Large intestine (tissue), 3 donors: Measurements from ENCODE around the gene MYD88. TPM values are rescaled to one million over a fixed set of nuclear protein-coding genes. Genes with fewer than 3 reads are reported as not detected.
A peak's percentile ranks its signal among the peaks of the same experiment; 100 is the strongest.
"Not testable (repeated sequence)": the region's sequence is repeated elsewhere in the genome, so short reads cannot be mapped to it uniquely, and the experiment has no call there.

Experiments used
- DNase-seq, 2 donors: peaks; one replicate each; pipeline versions ENCODE4 v3.0.0 to v3.0.0-alpha.2; 2013
- H3K27ac ChIP-seq: one replicate; pipeline ENCODE4 v1.5.1; 2013; ENCODE audit warnings: low read length
- H3K27me3 ChIP-seq: 2 replicates; pipeline ENCODE4 v1.6.1; 2013; ENCODE audit warnings: low read length; ENCODE audit not compliant: control insufficient read depth, insufficient read depth
- H3K36me3 ChIP-seq: 2 replicates; pipeline ENCODE4 v1.6.1; 2013; ENCODE audit warnings: low read length; ENCODE audit not compliant: control insufficient read depth, insufficient read depth
- H3K4me1 ChIP-seq: one replicate; pipeline ENCODE4 v1.6.1; 2013; ENCODE audit warnings: low read length; ENCODE audit not compliant: control insufficient read depth, insufficient read depth
- H3K4me3 ChIP-seq: one replicate; pipeline ENCODE4 v1.5.1; 2013; ENCODE audit warnings: low read length
- H3K9me3 ChIP-seq: one replicate; pipeline ENCODE4 v1.6.1; 2013; ENCODE audit warnings: mild to moderate bottlenecking, low read depth, low read length, moderate library complexity; ENCODE audit not compliant: control insufficient read depth
- WGBS: methylation state at CpG from one replicate; pipeline ENCODE4 v1.1.5; 2013; ENCODE audit warnings: low lambda C conversion rate; ENCODE audit not compliant: insufficient coverage; 5-methylcytosine and 5-hydroxymethylcytosine counted together
- polyA plus RNA-seq: library from polyadenylated mRNA; unstranded; fragments of 120-200 nt; gene quantifications from one replicate; pipeline ENCODE4 v1.2.1, GENCODE V29; 2013

Gene MYD88
- polyA plus RNA-seq, 1 donor, result 31.0 TPM

DNA sequence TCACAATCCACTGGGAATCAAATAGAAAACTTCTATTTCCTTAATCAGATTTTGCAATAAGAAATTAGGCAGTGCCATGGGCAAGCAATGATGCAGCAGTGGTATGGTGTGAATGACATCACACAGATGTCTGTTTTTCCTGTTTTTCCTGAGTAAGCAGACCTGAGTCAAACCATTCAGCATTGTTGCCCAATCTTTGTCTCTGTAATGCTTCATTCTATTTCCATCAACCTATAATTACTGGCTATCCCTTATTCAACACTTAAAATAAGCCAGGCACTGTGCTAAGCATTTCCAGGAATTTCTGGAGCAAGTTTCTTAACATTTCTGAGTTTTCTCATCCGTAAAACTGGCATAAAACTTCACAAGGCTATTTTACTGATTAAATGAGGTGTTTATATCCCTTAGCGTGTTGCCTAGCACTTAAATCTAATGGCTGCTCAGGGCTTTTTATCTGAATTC, 15.6 kb downstream of the MYD88 start:
- no peaks in the 10 kb centered on the region for H3K4me1 ChIP-seq
- no peaks in the 10 kb centered on the region for H3K27me3 ChIP-seq
- H3K4me3 ChIP-seq, result no peak overlapping the region
- no peak overlapping the region for H3K27ac ChIP-seq
- 100% methylated on average over 1 of the region's 2 CpGs for WGBS
- no peak for DNase-seq
- H3K9me3 ChIP-seq, result no peaks in the 10 kb centered on the region
- no peaks in the 10 kb centered on the region for H3K36me3 ChIP-seq

DNA sequence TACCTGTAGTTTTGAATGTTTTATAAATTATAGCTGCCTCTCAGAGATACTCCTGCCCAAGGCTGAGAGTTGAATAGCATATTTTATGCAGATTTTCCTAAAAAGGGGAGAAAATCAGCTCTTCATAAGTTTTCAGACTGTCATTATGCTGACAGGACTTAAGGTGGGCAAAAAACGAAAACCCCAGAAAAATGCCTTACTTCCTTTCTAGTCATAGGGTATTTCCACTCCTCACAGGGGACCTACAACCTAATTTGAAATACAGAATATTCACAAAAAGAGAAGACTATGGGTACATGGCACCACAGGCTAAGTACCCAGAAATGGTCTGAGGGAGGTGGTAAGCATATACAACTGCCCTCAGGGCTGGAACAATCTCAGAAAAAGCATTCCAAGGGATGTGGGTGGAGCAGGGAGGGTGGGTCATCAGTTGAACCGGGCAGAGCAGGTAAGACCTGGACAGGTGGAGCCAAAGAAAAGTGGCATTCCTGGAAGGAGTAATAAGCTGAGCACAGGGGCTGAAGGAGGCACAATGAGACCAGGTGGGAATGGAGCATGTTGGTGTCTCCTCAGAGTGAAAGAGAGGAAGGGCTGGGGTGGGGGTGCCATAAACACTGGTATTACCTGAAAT, 16.3 kb downstream of the MYD88 start:
- no peak overlapping the region for H3K27ac ChIP-seq
- H3K36me3 ChIP-seq, result no peaks in the 10 kb centered on the region
- H3K9me3 ChIP-seq, result no peaks in the 10 kb centered on the region
- H3K27me3 ChIP-seq, result no peaks in the 10 kb centered on the region
- no peak overlapping the region for H3K4me3 ChIP-seq
- H3K4me1 ChIP-seq, result no peaks in the 10 kb centered on the region
- WGBS, result no CpG with 5 or more reads among the region's 2 CpGs
- DNase-seq, result no peak

DNA sequence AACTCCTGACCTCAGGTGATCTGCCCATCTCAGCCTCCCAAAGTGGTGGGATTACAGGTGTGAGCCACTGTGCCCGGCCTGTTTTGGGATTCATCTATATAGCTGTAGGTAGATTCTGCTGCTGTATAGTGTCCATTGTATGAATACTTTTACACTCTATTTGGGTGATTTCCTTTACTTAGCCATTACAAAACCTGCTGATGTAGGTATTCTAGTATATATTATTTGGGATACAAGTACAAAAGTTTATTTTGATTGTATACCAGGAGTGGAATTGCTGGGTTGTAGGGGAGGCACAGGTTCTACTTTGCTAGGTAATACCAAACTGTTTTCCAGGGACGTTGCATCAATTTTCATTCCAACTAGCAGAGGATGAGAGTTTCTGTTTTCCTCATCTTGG, 17.4 kb downstream of the MYD88 start:
- Histone ChIP-seq H3K36me3 (no peaks in the 10 kb centered on the region), H3K27me3 (no peaks in the 10 kb centered on the region), H3K4me1 (no peaks in the 10 kb centered on the region), H3K9me3 (no peaks in the 10 kb centered on the region), H3K4me3 (no peak overlapping the region), H3K27ac (no peak overlapping the region)
- no CpG with 5 or more reads among the region's 2 CpGs for WGBS
- DNase-seq, result no peak

DNA sequence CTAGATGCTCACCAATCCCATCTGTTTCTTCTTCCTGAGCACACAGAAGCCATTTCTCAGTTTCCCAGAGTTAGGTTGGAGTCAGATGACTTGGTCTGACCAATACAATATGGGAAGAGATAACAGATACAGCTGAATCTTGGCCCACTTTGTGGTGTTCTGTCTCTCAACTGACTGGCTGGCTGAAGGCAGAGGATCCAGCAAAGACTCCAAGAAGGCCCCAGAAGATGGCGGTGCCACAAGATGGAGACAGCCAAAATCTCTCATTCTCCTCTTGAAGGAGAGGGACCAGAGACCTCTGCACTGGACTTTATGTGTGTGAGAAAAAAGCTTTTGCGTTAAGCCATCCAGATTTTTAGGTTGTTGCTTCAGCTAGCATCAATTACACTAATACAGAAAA, 18.7 kb downstream of the MYD88 start:
- no peaks in the 10 kb centered on the region for H3K36me3 ChIP-seq
- no peak overlapping the region for H3K27ac ChIP-seq
- no peak for DNase-seq
- no CpG with 5 or more reads among the region's 2 CpGs for WGBS
- no peaks in the 10 kb centered on the region for H3K27me3 ChIP-seq
- H3K9me3 ChIP-seq, result no peaks in the 10 kb centered on the region
- no peaks in the 10 kb centered on the region for H3K4me1 ChIP-seq
- no peak overlapping the region for H3K4me3 ChIP-seq

DNA sequence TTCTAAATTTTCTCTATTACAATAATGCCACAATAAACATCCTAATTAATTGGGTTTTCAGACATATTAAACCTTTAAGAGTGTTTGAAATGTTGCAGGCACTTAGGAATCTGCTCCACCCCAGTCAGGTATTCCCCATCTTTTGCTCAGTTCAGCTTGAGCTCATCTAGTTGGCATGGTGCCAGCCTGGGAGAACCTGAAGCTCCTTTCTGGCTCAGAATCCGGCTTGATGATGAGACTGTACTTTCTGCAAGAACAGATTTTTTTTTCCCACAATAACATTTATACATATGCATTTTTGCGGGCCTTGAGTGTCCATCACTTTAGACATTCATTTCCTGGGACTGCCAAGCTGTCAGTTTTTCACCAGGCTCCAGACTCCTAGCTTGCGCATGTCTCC, 19.1 kb downstream of the MYD88 start:
- no peaks in the 10 kb centered on the region for H3K27me3 ChIP-seq
- no peaks in the 10 kb centered on the region for H3K4me1 ChIP-seq
- 100% methylated on average over 1 of the region's 3 CpGs for WGBS
- H3K36me3 ChIP-seq, result no peaks in the 10 kb centered on the region
- no peak overlapping the region for H3K4me3 ChIP-seq
- H3K27ac ChIP-seq, result no peak overlapping the region
- no peaks in the 10 kb centered on the region for H3K9me3 ChIP-seq
- no peak for DNase-seq

DNA sequence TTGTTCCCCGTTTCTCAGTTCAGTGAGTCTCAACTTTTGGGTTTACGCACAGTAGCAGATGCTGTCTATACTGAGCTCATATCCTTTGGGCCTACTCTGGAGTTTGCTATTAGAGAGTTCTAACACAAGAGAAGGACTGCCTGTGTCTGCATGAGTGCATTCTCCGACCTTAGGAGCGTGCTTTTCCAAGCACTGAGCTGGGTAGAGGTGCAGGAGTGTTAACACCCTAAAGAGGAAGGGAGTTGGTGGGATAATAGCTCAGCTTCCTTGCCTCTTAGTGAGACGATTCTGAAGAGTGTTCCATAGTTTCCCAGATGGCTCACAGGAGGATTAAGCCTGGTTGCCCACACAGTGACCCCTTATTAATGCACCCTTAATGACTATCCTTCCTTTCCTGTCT, 20.0 kb downstream of the MYD88 start:
- no CpG with 5 or more reads among the region's 5 CpGs for WGBS
- H3K36me3 ChIP-seq, result no peaks in the 10 kb centered on the region
- no peak overlapping the region for H3K27ac ChIP-seq
- no peak for DNase-seq
- no peaks in the 10 kb centered on the region for H3K4me1 ChIP-seq
- no peaks in the 10 kb centered on the region for H3K27me3 ChIP-seq
- H3K9me3 ChIP-seq, result no peaks in the 10 kb centered on the region
- H3K4me3 ChIP-seq, result no peak overlapping the region

DNA sequence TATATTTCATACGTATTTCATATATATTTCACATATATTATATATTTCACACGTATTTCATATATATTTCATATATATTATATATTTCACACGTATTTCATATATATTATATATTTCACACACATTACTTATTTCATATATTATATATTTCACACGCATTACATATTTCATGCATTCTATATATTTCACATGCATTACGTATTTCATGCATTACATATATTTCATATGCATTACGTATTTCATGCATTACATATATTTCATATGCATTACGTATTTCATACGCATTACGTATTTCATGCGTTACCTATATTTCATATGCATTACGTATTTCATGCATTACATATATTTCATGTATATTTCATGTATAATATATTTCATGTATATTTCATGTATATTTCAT, 22.2 kb downstream of the MYD88 start:
- WGBS, result 97% methylated on average over 11 of the region's 11 CpGs
- H3K36me3 ChIP-seq, H3K9me3 ChIP-seq, H3K27ac ChIP-seq, DNase-seq, H3K4me3 ChIP-seq, H3K27me3 ChIP-seq, H3K4me1 ChIP-seq: not testable (repeated sequence)

DNA sequence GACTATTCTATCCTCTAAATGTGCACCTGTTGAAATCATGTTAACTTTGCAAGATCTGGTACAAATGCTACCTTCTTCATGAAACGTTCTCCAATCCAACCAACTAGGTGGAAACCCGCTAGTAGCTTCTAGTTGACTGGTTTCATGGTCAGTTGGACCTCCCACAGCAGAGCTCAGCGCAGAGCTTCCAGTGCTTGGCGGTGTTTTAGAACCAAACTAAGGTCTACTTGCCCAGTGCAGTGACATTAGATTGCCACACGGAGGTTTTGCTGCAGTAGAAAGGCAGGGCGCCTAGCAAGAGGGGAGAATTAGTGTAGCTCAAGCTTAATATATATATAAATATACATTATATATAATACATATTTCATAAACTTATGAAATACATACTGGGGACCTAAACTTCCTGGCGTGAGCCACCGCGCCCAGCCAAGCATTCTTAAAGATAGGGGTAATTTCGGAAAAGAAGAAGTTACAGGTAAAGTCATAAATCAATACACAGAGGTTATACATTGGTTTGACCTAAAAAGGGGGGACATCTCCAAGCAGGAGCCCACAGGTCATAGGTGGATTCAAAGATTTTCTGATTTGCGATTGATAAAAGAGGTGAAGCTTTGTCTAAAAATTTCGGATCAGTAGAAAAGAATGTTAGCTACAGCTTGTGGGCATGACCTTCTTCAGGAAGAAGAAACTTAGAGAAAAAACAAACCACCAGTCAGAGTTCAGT, 24.8 kb downstream of the MYD88 start:
- DNase-seq, result no peak
- Histone ChIP-seq H3K36me3 (no peaks in the 10 kb centered on the region), H3K4me1 (peaks cover 3% of the 10 kb centered on the region), H3K4me3 (no peak overlapping the region), H3K9me3 (no peaks in the 10 kb centered on the region), H3K27ac (no peak overlapping the region), H3K27me3 (no peaks in the 10 kb centered on the region)
- 100% methylated on average over 4 of the region's 12 CpGs for WGBS

DNA sequence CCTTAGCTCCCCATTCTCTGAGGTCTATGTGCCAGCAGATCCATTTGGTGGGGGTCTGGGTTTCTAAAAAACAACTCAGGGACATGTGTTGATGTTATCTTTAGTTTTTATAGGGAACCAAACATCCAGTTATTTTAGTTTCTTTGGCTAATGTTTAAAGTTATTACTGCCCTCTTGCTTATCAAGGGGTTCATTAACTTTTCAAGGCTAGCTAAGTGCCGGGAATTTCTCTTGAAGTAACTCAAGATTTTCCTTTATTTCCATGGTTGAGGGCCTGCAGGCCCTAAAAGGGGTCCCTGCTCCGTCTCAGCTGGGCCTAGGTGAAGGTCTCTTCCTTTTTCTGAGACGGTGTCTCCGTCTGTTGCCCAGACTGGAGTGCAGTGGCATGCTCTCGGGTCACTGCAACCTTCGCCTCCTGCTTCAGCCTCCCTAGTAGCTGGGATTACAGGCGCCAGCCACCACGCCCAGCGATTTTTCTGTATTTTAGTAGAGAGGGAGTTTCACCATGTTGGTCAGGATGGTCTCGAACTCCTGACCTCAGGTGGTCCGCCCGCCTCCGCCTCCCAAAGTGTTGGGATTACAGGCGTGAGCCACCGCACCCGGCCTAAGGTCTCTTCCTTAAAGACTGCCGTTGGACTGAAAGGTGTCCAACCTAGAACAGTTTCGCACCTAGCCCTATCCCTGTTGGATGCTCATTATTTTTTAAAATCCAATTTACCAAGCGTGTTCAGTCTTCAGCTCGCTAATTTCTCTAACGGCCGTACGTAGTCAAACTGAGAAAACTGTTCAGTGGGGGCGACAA, 25.6 kb downstream of the MYD88 start:
- H3K4me1 ChIP-seq, result peaks cover 3% of the 10 kb centered on the region
- 59% methylated on average over 7 of the region's 24 CpGs for WGBS
- no peaks in the 10 kb centered on the region for H3K27me3 ChIP-seq
- peak overlapping the region; percentile 83 for H3K27ac ChIP-seq
- H3K4me3 ChIP-seq, result peak overlapping the region; percentile 60
- peak in 1 of 2 donors; percentile 37 for DNase-seq
- no peaks in the 10 kb centered on the region for H3K36me3 ChIP-seq
- no peaks in the 10 kb centered on the region for H3K9me3 ChIP-seq

DNA sequence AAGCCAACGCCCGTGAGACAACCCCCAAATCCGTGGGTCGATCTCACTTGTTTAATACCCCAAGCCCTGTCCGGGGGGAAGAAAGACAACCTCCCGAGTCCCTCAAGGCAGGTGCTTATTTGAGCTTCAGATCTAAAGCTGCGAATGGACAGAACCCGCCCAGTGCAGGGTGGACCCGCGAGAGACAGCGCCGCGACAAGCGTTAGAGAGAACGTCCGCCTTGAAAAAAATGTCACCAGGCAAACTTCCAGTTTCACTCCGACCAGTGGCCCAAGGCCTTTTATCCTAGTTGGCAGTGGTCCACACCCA, 26.1 kb downstream of the MYD88 start:
- no peak for DNase-seq
- Histone ChIP-seq H3K4me1 (peaks cover 3% of the 10 kb centered on the region), H3K9me3 (no peaks in the 10 kb centered on the region), H3K27me3 (no peaks in the 10 kb centered on the region), H3K4me3 (peak overlapping the region; percentile 60), H3K36me3 (no peaks in the 10 kb centered on the region), H3K27ac (peak overlapping the region; percentile 83)
- no CpG with 5 or more reads among the region's 17 CpGs for WGBS
